Heart left ventricle (tissue), 16 donors: ENCODE results near the gene STAG3. TPM values are rescaled to one million over a fixed set of nuclear protein-coding genes. Genes with fewer than 3 reads are reported as not detected.

Source experiments
- ATAC-seq, 4 donors: fragments of 200-7000 bp; cut with Tn5 transposase; one replicate each; pipeline ENCODE4 v1.9.1; 2020 to 2022; ENCODE audit warnings: moderate library complexity in 4 of 4, mild to moderate bottlenecking in 3 of 4, moderate number of reproducible peaks in 1 of 4
- DNase-seq, 5 donors: peaks; one replicate each; pipeline ENCODE4 v3.0.0-alpha.2; 2020
- H3K27ac ChIP-seq, 12 donors: fragments of 200-600 bp; sonication (generic) in 4 of 12; one replicate each; pipeline versions ENCODE4 v1.5.0 to v1.8.0; 2016 to 2022; ENCODE audit warnings: mild to moderate bottlenecking in 2 of 12
- H3K27me3 ChIP-seq, 9 donors: fragments of 200-600 bp; sonication (generic) in 2 of 9; one replicate each; pipeline versions ENCODE4 v1.5.1 to v1.8.0; 2016 to 2022; ENCODE audit warnings: mild to moderate bottlenecking in 3 of 9
- H3K36me3 ChIP-seq, 9 donors: fragments of 200-600 bp; sonication (generic) in 2 of 9; one replicate each; pipeline versions ENCODE4 v1.5.0 to v1.8.0; 2018 to 2022; ENCODE audit warnings: mild to moderate bottlenecking in 2 of 9
- H3K4me1 ChIP-seq, 12 donors: fragments of 200-600 bp; sonication (generic) in 4 of 12; one replicate each; pipeline versions ENCODE4 v1.5.0 to v1.8.0; 2016 to 2022; ENCODE audit warnings: mild to moderate bottlenecking in 3 of 12
- H3K4me3 ChIP-seq, 12 donors: fragments of 200-600 bp; sonication (generic) in 4 of 12; one replicate each; pipeline versions ENCODE4 v1.5.0 to v1.8.0; 2017 to 2022; ENCODE audit warnings: mild to moderate bottlenecking in 9 of 12, moderate library complexity in 4 of 12
- H3K9me3 ChIP-seq, 12 donors: fragments of 200-600 bp; sonication (generic) in 4 of 12; one replicate each; pipeline versions ENCODE4 v1.5.0 to v1.8.0; 2016 to 2022; ENCODE audit warnings: mild to moderate bottlenecking in 1 of 12
- POLR2A ChIP-seq, 2 donors: fragments of 450-650 bp; IDR thresholded peaks; one replicate each; pipeline ENCODE4 v1.6.1; 2017; ENCODE audit warnings: antibody characterized with exemption in 2 of 2, mild to moderate bottlenecking in 2 of 2, moderate library complexity in 2 of 2
- WGBS, 4 donors: extraction: QIAGEN DNeasy Blood & Tissue Kit in 2 of 4; methylation state at CpG; one replicate each; pipeline versions ENCODE4 v1.1.5 to v1.1.7; 2013 to 2018; 5-methylcytosine and 5-hydroxymethylcytosine counted together
- intact Hi-C, 10 donors: fragments of 100-400 bp; cut with DNase I; formaldehyde crosslinking; loops; one replicate each; pipeline versions ENCODE4 v1.11.1 to v1.14.2; 2022
- polyA plus RNA-seq, 2 donors: library from polyadenylated mRNA; stranded (reverse); fragments of 200-250 nt; gene quantifications; one replicate each; pipeline ENCODE4 v1.2.3, GENCODE V29; 2013
- total RNA-seq, 9 donors: library from RNA; depleted of rRNA in 2 of 9; stranded (reverse); fragments of >200 nt in 2 of 9; fragmentation: NEBNext Ultra II Directional in 3 of 9; extraction: Animal tissue kit (Norgen Biotek cat#: 25700) in 3 of 9; gene quantifications; one replicate each; pipeline versions ENCODE4 v1.1.0 to v1.2.4, GENCODE V29; 2016 to 2023
- TF ChIP-seq, protein P1 (sequence below), 12 donors: fragments of 200-600 bp; sonication (generic) in 4 of 12; IDR thresholded peaks; one replicate each; pipeline versions ENCODE4 v1.5.0 to v1.8.0; 2018 to 2022; ENCODE audit warnings: antibody characterized with exemption in 12 of 12, mild to moderate bottlenecking in 5 of 12
- donor health status: ischemic (EF 13 %, LVEDD 7.1; RV severe dilation, severe dysfunction).
- donor health status: healthy with polysubstance abuse.
- donor health status: DM: no; HTN: yes; CAD: no.
- donor health status: DM: no; HTN: no; CAD: no.
- donor health status: ischemic (EF 25% LVEDD 6.9; RV normal size, moderate dysfunction).
- donor health status: ischemic (EF 25% LVEDD 5.7; RV mildly dilated, moderate dysfunction).
- donor health status: healthy.
- donor health status: DM: yes; HTN: yes; CAD: no.
- donor health status: ischemic (EF 35%, LVEDD 5.7; RV mildly dilated, moderate dysfunction).
- donor health status: nonischemic (EF 11% LVEDD 7.7; RV severe dilation, severe dysfunction).
- donor health status: DM: yes; HTN: yes; CAD: no.
- donor health status: PGD.
- donor health status: ischemic (EF 29% LVEDD 5.4; RV normal size, mild dysfunction).
- donor health status: nonischemic (EF 23%, LVEDD 6.1; RV moderate dilation, normal function).

Gene STAG3
- total and polyA plus RNA-seq, 11 donors, result 0.09 to 1.3 (median 0.58) TPM; not detected in 1

DNA sequence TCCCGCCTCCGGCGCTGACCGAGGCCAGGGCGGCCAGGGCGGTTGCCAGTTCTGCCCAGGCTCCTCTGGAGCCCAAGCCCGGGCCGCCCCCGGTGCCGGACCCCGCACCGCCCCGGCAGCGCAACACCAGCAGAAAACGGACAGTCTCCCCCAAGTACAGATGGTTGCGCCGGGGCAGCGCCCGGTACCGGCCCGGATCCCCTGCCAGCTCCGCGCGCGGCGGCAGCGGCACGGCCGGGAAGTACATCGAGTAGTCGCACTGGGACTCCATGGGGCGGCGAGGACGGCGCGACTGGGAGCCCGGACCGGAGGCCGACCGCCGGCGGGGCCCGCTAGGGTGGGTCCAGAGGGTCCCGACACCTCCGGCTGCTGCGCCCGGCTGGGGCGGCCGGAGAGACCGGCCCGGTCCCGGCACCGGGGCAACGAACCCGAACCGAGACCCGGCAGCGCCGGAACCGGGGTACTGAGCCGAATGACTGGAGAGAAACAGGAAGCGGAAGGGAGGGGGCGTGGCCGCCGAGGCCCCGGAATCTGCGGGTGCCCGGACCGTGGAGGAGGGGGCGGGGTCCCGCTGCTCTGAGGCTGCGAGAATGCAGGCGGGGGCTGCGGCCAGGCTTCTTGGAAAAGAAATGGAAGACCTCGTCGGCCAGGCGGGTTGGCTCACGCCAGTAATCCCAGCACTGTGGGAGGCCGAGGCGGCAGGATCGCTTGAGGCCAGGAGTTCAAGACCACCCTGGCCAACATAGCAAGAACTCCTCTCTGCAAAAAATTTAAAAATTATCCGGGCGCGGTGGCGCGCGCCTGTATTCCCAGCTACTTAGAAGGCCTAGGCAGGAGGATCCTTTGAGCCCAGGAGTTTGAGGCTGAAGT, 19.3 kb upstream of the STAG3 start, which contains the start of gene TRAPPC14:
TRAPPC14 (minus strand) TSS at position 495 of the 870 bp plus-strand sequence; CDS start at position 271, 224 bp downstream.
- DNase-seq (peak; percentile 92 to 97 (median 96)), ATAC-seq (peak; percentile 86 to 94 (median 91))
- Histone ChIP-seq H3K4me3 (peak within 1 kb of the TSS; percentile 70 to 99 (median 91)), H3K36me3 (peaks cover 0 to 35% (median 32%) of the 10 kb centered on the region in 9 donors), H3K9me3 (no peaks in the 10 kb centered on the region), H3K27me3 (no peaks in the 10 kb centered on the region), H3K27ac (peak within 1 kb of the TSS; percentile 56 to 94 (median 82)), H3K4me1 (peaks cover 0 to 38% (median 15%) of the 10 kb centered on the region in 12 donors)
- peak in 1 of 2 donors; percentile 59 for TF ChIP-seq POLR2A (IDR thresholded peaks at IDR 0.05)
- TF ChIP-seq, protein P1, sequence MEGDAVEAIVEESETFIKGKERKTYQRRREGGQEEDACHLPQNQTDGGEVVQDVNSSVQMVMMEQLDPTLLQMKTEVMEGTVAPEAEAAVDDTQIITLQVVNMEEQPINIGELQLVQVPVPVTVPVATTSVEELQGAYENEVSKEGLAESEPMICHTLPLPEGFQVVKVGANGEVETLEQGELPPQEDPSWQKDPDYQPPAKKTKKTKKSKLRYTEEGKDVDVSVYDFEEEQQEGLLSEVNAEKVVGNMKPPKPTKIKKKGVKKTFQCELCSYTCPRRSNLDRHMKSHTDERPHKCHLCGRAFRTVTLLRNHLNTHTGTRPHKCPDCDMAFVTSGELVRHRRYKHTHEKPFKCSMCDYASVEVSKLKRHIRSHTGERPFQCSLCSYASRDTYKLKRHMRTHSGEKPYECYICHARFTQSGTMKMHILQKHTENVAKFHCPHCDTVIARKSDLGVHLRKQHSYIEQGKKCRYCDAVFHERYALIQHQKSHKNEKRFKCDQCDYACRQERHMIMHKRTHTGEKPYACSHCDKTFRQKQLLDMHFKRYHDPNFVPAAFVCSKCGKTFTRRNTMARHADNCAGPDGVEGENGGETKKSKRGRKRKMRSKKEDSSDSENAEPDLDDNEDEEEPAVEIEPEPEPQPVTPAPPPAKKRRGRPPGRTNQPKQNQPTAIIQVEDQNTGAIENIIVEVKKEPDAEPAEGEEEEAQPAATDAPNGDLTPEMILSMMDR (IDR thresholded peaks at IDR 0.05), result peak in 1 of 12 donors; percentile 14
- intact Hi-C loops, result loop anchor here in 1 of 10 donors (1.0 kb wide), 1 partner anchor 19 kb away; the partner anchor contains the start of genes GPC2 and STAG3
- 2 to 3% (median 2%) methylated on average over 59 to 87 of the region's 87 CpGs for whole genome bisulfite sequencing, 4 donors

DNA sequence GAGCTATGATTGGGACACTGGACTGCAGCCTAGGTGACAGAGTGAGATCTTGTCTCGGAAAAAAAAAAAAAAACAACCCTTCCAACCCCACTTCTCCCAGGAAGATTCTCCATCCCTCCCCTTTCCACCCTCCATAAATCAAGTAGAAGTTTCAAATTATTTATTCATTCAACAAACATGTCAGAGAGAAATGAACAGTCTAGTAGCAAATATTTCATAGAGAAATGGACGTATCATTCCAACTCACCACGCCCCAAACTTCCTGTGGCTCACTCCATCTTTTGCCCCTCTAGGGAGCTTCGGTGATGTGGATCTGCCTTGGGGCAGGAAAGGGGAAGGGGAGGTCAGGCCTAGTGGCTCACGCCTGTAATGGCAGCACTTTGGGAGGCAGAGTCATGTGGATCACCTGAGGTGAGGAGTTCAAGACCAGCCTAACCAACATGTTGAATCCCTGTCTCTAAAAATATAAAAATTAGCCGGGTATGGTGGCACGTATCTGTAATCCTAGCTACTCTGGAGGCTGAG, 18.6 kb upstream of the STAG3 start:
- Histone ChIP-seq H3K9me3 (no peaks in the 10 kb centered on the region), H3K36me3 (peaks cover 0 to 28% (median 26%) of the 10 kb centered on the region in 9 donors), H3K4me3 (peak overlapping the region; percentile 70 to 99 (median 91)), H3K4me1 (peaks cover 0 to 36% (median 15%) of the 10 kb centered on the region in 12 donors), H3K27ac (peak overlapping the region in 11 of 12 donors; percentile 69 to 94 (median 82)), H3K27me3 (no peaks in the 10 kb centered on the region)
- TF ChIP-seq, protein P1 (IDR thresholded peaks at IDR 0.05), result no peak
- no peak for TF ChIP-seq POLR2A (IDR thresholded peaks at IDR 0.05)
- DNase-seq (no peak), ATAC-seq (no peak)
- intact Hi-C loops, result no loop called here
- WGBS, 4 donors, result 54 to 64% (median 60%) methylated on average over 7 of the region's 7 CpGs

DNA sequence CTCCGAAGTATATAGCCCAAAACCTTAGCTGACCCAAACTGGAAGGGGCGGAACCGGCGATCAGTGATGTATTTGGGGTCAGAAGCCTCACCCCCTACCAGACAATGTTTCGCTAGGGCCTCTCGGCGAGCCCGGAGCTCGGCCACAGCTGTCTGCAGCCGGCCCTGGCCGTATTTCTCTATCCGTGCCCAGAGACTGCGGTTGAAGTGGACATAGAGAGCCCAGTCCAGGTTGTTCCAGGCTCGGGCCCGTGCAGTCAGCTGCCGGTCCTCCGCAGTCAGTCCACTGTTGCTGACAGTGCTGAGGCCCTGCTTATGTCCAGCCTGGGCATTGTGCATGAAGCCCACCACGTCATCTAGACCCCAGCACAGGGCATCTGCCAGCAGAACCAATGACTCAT, 17.7 kb upstream of the STAG3 start:
- Histone ChIP-seq H3K4me3 (no peak overlapping the region), H3K27ac (no peak overlapping the region), H3K9me3 (no peaks in the 10 kb centered on the region), H3K36me3 (peaks cover 0 to 19% (median 17%) of the 10 kb centered on the region in 9 donors), H3K4me1 (peaks cover 0 to 28% (median 15%) of the 10 kb centered on the region in 12 donors), H3K27me3 (no peaks in the 10 kb centered on the region)
- intact Hi-C loops, result no loop called here
- DNase-seq (no peak), ATAC-seq (no peak)
- TF ChIP-seq, protein P1 (IDR thresholded peaks at IDR 0.05), result no peak
- TF ChIP-seq POLR2A (IDR thresholded peaks at IDR 0.05), result no peak
- 93 to 95% (median 94%) methylated on average over 6 to 18 of the region's 18 CpGs for WGBS, 4 donors

DNA sequence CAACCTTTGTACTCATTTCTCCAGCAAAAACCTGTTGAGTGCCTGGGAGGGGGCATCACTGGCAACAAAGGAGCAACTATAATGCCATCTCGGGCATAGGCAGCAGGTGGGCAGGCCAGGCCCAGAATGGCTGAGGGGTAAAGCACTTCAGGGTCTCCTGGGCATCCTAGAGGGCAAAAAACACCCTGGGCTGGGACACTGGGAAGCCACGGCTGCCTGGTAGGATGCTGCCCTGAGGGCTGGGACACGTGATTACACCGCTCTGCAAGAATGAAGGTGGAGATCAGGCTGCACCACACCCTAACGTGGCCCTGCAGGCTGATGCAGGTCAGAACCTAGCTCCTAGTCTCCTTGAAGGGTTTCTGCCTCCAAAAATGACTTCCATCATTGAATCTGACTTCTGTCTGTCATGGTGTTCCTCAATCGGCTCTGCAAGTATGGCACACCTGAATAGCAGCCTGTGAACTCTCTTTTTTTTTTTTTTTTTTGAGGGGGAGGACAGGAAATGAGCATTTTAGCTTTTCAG, 14.6 kb upstream of the STAG3 start:
- 68 to 74% (median 73%) methylated on average over 4 to 6 of the region's 6 CpGs for WGBS, 4 donors
- no peak for TF ChIP-seq POLR2A (IDR thresholded peaks at IDR 0.05)
- TF ChIP-seq, protein P1 (IDR thresholded peaks at IDR 0.05), result no peak
- Histone ChIP-seq H3K9me3 (no peaks in the 10 kb centered on the region), H3K36me3 (no peaks in the 10 kb centered on the region), H3K4me3 (no peak overlapping the region), H3K4me1 (peaks cover 0 to 27% (median 6%) of the 10 kb centered on the region in 12 donors), H3K27ac (no peak overlapping the region), H3K27me3 (peaks cover 0 to 18% (median 0%) of the 10 kb centered on the region in 9 donors)
- ATAC-seq, result no peak
- intact Hi-C loops, result no loop called here
- no peak for DNase-seq
